Measurements from ENCODE around the gene PLEK.

DNA sequence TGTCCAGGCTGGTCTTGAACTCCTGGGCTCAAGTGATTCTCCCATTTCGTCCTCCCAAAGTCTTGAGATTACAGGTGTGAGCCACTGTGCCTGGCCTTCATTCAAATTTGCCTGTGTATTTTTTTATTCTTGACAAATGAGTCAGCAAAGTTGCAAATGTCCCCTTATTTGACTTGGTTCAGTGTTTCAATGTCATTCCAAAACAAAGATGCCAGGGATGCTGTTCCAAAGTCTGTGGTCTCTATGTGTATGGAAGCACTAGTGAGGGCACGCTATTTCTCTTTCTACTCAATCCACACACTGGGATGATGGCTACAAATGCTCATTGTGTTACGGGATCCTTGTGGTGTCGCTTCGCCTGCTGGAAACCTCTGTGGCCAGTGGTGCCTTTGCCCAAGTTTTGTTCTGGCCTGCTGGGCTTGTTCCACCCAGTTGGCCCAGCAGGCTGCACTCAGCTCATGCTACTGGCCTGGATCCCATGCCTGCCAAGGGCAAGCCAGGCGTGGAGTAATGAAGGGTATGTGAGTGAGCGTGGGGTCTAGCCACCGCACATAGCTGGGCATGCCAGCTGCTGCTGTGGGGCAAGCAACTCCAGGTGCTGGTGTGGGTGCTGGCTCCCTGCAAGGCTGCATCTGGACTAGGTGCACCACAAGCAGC, 66.4 kb downstream of the PLEK start:
- TF ChIP-seq, protein P1, sequence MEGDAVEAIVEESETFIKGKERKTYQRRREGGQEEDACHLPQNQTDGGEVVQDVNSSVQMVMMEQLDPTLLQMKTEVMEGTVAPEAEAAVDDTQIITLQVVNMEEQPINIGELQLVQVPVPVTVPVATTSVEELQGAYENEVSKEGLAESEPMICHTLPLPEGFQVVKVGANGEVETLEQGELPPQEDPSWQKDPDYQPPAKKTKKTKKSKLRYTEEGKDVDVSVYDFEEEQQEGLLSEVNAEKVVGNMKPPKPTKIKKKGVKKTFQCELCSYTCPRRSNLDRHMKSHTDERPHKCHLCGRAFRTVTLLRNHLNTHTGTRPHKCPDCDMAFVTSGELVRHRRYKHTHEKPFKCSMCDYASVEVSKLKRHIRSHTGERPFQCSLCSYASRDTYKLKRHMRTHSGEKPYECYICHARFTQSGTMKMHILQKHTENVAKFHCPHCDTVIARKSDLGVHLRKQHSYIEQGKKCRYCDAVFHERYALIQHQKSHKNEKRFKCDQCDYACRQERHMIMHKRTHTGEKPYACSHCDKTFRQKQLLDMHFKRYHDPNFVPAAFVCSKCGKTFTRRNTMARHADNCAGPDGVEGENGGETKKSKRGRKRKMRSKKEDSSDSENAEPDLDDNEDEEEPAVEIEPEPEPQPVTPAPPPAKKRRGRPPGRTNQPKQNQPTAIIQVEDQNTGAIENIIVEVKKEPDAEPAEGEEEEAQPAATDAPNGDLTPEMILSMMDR (IDR thresholded peaks at IDR 0.05), result no peak
- TF ChIP-seq POLR2AphosphoS5 (IDR thresholded peaks at IDR 0.05; ENCODE audit: insufficient read depth in 1 of 2, low read depth in 1 of 2) (no peak), POLR2A (IDR thresholded peaks at IDR 0.05) (no peak)

Measured in vagina (tissue), 2 donors.